GM12864 (cell line): ENCODE results near the gene SMIM41.

ENCODE experiments used
- DNase-seq: peaks from one replicate; pipeline ENCODE4 v3.0.0-alpha.2; 2011; ENCODE audit warnings: low read depth
- H3K4me3 ChIP-seq: 2 replicates; pipeline ENCODE4 v1.5.1; 2011; ENCODE audit warnings: mild to moderate bottlenecking, low read depth, low read length, control low read depth
- CTCF ChIP-seq: IDR thresholded peaks from 2 replicates; pipeline ENCODE4 v1.5.1; 2011; ENCODE audit warnings: low read depth, mild to moderate bottlenecking, moderate library complexity, low read length, control low read depth, inconsistent platforms; ENCODE audit errors: missing control alignments

The SMIM41 gene

GRCh38 chr12:52126050-52126604 lies 46.6 kb downstream of the SMIM41 start:
- DNase-seq, result no peak
- H3K4me3 ChIP-seq, result no peak overlapping the region
- TF ChIP-seq CTCF, result no peak

GRCh38 chr12:52126605-52127578 lies 47.4 kb downstream of the SMIM41 start:
- no peak overlapping the region for H3K4me3 ChIP-seq
- TF ChIP-seq CTCF, result no peak
- DNase-seq, result no peak

- no peak for TF ChIP-seq CTCF
- no peak for DNase-seq
- H3K4me3 ChIP-seq, result no peak overlapping the region
Observed at GRCh38 chr12:52127683-52128450, 48.4 kb downstream of the SMIM41 start.

- no peak for DNase-seq
- H3K4me3 ChIP-seq, result no peak overlapping the region
- TF ChIP-seq CTCF, result no peak
Observed at GRCh38 chr12:52130711-52131110, 51.2 kb downstream of the SMIM41 start.

GRCh38 chr12:52132754-52133161 lies 53.3 kb downstream of the SMIM41 start:
- TF ChIP-seq CTCF, result no peak
- DNase-seq, result no peak
- H3K4me3 ChIP-seq, result no peak overlapping the region

GRCh38 chr12:52137746-52138145 lies 58.2 kb downstream of the SMIM41 start:
- DNase-seq, result no peak
- no peak overlapping the region for H3K4me3 ChIP-seq
- no peak for TF ChIP-seq CTCF
